HCT116 (cell line): Measurements from ENCODE around the gene HSPA12A. TPM values are rescaled to one million over a fixed set of nuclear protein-coding genes. Genes with fewer than 3 reads are reported as not detected.

ENCODE experiments used
- ATAC-seq: fragments of 200-7000 bp; cut with Tn5 transposase; 2 replicates; pipeline ENCODE4 v1.9.1; 2020; ENCODE audit warnings: mild to moderate bottlenecking, moderate library complexity
- BruUV-seq: library from RNA; stranded (reverse); fragments of 400-500 nt; replicated peaks from 2 replicates; lab custom pipeline; 2021; lab: Mats Ljungman, UMichigan
- CTCF ChIA-PET: fragments of 300-600 bp; sonication (Branson Sonifier 250); formaldehyde crosslinking; loops from one replicate; lab custom pipeline; 2021; ENCODE audit warnings: antibody characterized with exemption; lab: Charles Lee
- POLR2A ChIA-PET: fragments of 300-600, 350-600 bp; sonication (Branson Sonifier 250); formaldehyde crosslinking; loops from one replicate; lab custom pipeline; 2021; ENCODE audit warnings: antibody characterized with exemption; lab: Charles Lee
- RAD21 ChIA-PET, 2 experiments: fragments of 300-600 bp; sonication (Branson Sonifier 250); formaldehyde crosslinking; loops; one replicate each; lab custom pipeline; 2023; ENCODE audit warnings: low total read pairs in 2 of 2; ENCODE audit not compliant: uncharacterized antibody in 2 of 2, unreplicated experiment in 2 of 2, low non-redundant PET in 1 of 2; lab: Charles Lee
- DNase-seq: peaks from one replicate; pipeline ENCODE4 v3.0.0-alpha.2; 2010; ENCODE audit warnings: low read depth, low spot score
- H2AFZ ChIP-seq: fragments of 200-600 bp; shearing (Covaris generic), sonication (generic); 2 replicates; pipeline ENCODE4 v1.6.1; 2017; ENCODE audit warnings: low read depth, mixed run types, mixed read lengths, antibody characterized with exemption, low read length; ENCODE audit not compliant: poor library complexity, severe bottlenecking
- H3K27ac ChIP-seq: 2 replicates; pipeline ENCODE4 v1.5.1; 2012; ENCODE audit warnings: low read depth, low read length
- H3K27me3 ChIP-seq: fragments of 200-600 bp; sonication (generic); 2 replicates; pipeline ENCODE4 v1.6.1; 2016; ENCODE audit warnings: mixed run types, low read length, mixed read lengths; ENCODE audit not compliant: insufficient read depth
- H3K36me3 ChIP-seq, 2 experiments: fragments of 200-500 bp in 1 of 2; fragments of 200-600 bp in 1 of 2; sonication (Bioruptor generic) in 1 of 2; sonication (generic) in 1 of 2; 2 replicates each; pipeline versions ENCODE4 v1.5.1 to v1.6.1; 2014 to 2016; ENCODE audit warnings: low read length in 2 of 2, inconsistent platforms in 1 of 2, mixed read lengths in 1 of 2, mixed run types in 1 of 2; ENCODE audit not compliant: insufficient read depth in 2 of 2, control insufficient read depth in 1 of 2
- H3K4me1 ChIP-seq, 2 experiments: fragments of 200-600 bp in 1 of 2; sonication (generic) in 1 of 2; 2 replicates each; pipeline versions ENCODE4 v1.5.1 to v1.6.1; 2012 to 2017; ENCODE audit warnings: low read length in 2 of 2, inconsistent platforms in 1 of 2, mild to moderate bottlenecking in 1 of 2, mixed read lengths in 1 of 2, mixed run types in 1 of 2, moderate library complexity in 1 of 2; ENCODE audit not compliant: insufficient read depth in 2 of 2, control insufficient read depth in 1 of 2
- H3K4me2 ChIP-seq: fragments of 200-600 bp; sonication (generic); 2 replicates; pipeline ENCODE4 v1.6.1; 2017; ENCODE audit warnings: mixed run types, low read length, mixed read lengths
- H3K4me3 ChIP-seq, 2 experiments: fragments of 200-600 bp in 1 of 2; sonication (generic) in 1 of 2; replicated peaks in 1 of 2; 2 replicates each; pipeline ENCODE4 v1.5.1; 2011 to 2016; ENCODE audit warnings: low read length in 2 of 2, control low read depth in 1 of 2, low read depth in 1 of 2, mild to moderate bottlenecking in 1 of 2, mixed read lengths in 1 of 2, mixed run types in 1 of 2
- H3K79me2 ChIP-seq: fragments of 200-600 bp; sonication (generic); 2 replicates; pipeline ENCODE4 v1.6.1; 2017; ENCODE audit warnings: mild to moderate bottlenecking, mixed run types, low read length, moderate library complexity, mixed read lengths; ENCODE audit not compliant: insufficient read depth
- H3K9ac ChIP-seq: fragments of 200-600 bp; sonication (generic); 2 replicates; pipeline ENCODE4 v1.6.1; 2016; ENCODE audit warnings: low read length, mixed read lengths
- H3K9me2 ChIP-seq: fragments of 200-600 bp; sonication (generic), shearing (Covaris generic); 2 replicates; pipeline ENCODE4 v1.6.1; 2017; ENCODE audit warnings: mixed run types, mild to moderate bottlenecking, moderate library complexity; ENCODE audit not compliant: insufficient read depth
- H3K9me3 ChIP-seq, 2 experiments: fragments of 200-500 bp in 1 of 2; fragments of 200-600 bp in 1 of 2; sonication (Bioruptor generic) in 1 of 2; sonication (generic) in 1 of 2; 2 replicates each; pipeline ENCODE4 v1.6.1; 2014 to 2017; ENCODE audit warnings: low read length in 2 of 2, mixed read lengths in 2 of 2, inconsistent platforms in 1 of 2, low read depth in 1 of 2, mild to moderate bottlenecking in 1 of 2, mixed run types in 1 of 2, moderate library complexity in 1 of 2; ENCODE audit not compliant: control insufficient read depth in 1 of 2, insufficient read depth in 1 of 2
- H4K20me1 ChIP-seq: fragments of 200-600 bp; sonication (generic), shearing (Covaris generic); 2 replicates; pipeline ENCODE4 v1.6.1; 2017; ENCODE audit warnings: mixed run types, mild to moderate bottlenecking, moderate library complexity; ENCODE audit not compliant: insufficient read depth
- CBX3 ChIP-seq: IDR thresholded peaks from 2 replicates; pipeline ENCODE4 v1.6.1; 2012; ENCODE audit warnings: low read depth
- CEBPB ChIP-seq: IDR thresholded peaks from 2 replicates; pipeline ENCODE4 v1.6.1; 2012; ENCODE audit warnings: low read depth
- FOSL1 ChIP-seq: IDR thresholded peaks from 2 replicates; pipeline ENCODE4 v1.6.1; 2012; ENCODE audit warnings: low read depth
- SRF ChIP-seq: IDR thresholded peaks from 2 replicates; pipeline ENCODE4 v1.6.1; 2012; ENCODE audit warnings: low read depth
- ZNF274 ChIP-seq: fragments of 200-500 bp; sonication (Bioruptor generic); IDR thresholded peaks from 2 replicates; pipeline ENCODE4 v1.6.1; 2014; ENCODE audit warnings: mild to moderate bottlenecking, low read depth, low read length, inconsistent platforms
- intact Hi-C: fragments of 100-400 bp; cut with micrococcal nuclease; formaldehyde crosslinking; loops from 2 replicates; pipeline ENCODE4 v1.10.0; 2022
- total RNA-seq: library from RNA; stranded (reverse); gene quantifications from one replicate; pipeline ENCODE4 v1.2.1, GENCODE V29; 2021; ENCODE audit not compliant: unreplicated experiment
- TF ChIP-seq, protein P1 (sequence below): IDR thresholded peaks from 2 replicates; pipeline ENCODE4 v1.6.1; 2012
- TF ChIP-seq, protein P2 (sequence below): IDR thresholded peaks from 2 replicates; pipeline ENCODE4 v1.6.1; 2012; ENCODE audit warnings: low read depth
- TF ChIP-seq, protein P3 (sequence below): IDR thresholded peaks from 2 replicates; pipeline ENCODE4 v1.6.1; 2012

HSPA12A gene
- total RNA-seq, 1 experiment from 2014 or later = 19.8 TPM

DNA sequence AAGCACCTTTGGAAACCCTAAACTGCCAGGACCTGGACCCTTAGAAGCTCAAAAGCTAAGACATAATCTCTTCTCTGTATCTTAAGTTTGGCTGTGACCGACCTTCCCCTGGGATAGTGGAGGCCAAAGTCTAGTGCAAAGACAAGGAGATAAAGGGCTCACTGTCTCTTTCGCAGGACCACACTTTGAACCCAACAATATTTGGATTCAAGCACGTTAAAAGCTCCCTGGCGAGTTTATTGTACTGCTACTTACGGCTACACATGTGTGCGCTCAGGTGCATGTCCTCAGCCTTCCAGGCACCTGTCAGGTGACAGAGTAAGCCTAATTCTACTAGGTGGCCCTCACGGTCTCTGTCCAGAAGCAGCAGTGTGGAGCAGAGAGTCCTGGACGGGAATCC, 65.7 kb downstream of the HSPA12A start:
- no peaks in the 10 kb centered on the region for H4K20me1 ChIP-seq
- TF ChIP-seq FOSL1 (no peak), SRF (no peak), CBX3 (no peak), ZNF274 (no peak), CEBPB (no peak)
- TF ChIP-seq, protein P1, sequence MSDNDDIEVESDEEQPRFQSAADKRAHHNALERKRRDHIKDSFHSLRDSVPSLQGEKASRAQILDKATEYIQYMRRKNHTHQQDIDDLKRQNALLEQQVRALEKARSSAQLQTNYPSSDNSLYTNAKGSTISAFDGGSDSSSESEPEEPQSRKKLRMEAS = no peak
- TF ChIP-seq, protein P2, sequence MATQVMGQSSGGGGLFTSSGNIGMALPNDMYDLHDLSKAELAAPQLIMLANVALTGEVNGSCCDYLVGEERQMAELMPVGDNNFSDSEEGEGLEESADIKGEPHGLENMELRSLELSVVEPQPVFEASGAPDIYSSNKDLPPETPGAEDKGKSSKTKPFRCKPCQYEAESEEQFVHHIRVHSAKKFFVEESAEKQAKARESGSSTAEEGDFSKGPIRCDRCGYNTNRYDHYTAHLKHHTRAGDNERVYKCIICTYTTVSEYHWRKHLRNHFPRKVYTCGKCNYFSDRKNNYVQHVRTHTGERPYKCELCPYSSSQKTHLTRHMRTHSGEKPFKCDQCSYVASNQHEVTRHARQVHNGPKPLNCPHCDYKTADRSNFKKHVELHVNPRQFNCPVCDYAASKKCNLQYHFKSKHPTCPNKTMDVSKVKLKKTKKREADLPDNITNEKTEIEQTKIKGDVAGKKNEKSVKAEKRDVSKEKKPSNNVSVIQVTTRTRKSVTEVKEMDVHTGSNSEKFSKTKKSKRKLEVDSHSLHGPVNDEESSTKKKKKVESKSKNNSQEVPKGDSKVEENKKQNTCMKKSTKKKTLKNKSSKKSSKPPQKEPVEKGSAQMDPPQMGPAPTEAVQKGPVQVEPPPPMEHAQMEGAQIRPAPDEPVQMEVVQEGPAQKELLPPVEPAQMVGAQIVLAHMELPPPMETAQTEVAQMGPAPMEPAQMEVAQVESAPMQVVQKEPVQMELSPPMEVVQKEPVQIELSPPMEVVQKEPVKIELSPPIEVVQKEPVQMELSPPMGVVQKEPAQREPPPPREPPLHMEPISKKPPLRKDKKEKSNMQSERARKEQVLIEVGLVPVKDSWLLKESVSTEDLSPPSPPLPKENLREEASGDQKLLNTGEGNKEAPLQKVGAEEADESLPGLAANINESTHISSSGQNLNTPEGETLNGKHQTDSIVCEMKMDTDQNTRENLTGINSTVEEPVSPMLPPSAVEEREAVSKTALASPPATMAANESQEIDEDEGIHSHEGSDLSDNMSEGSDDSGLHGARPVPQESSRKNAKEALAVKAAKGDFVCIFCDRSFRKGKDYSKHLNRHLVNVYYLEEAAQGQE = no peak
- TF ChIP-seq, protein P3, sequence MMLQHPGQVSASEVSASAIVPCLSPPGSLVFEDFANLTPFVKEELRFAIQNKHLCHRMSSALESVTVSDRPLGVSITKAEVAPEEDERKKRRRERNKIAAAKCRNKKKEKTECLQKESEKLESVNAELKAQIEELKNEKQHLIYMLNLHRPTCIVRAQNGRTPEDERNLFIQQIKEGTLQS = no peak
- no peaks in the 10 kb centered on the region for H3K36me3 ChIP-seq
- BruUV-seq = no TSS peak
- H3K9ac ChIP-seq = no peak overlapping the region
- H3K9me3 ChIP-seq = no peaks in the 10 kb centered on the region
- H3K4me2 ChIP-seq = no peak overlapping the region
- intact Hi-C loops = no loop called here
- H3K4me3 ChIP-seq = no peak overlapping the region
- H3K27me3 ChIP-seq = no peaks in the 10 kb centered on the region
- RAD21 ChIA-PET = no interaction called here
- 0 out of 4 replicates have a peak, but pooled peaks cover 0 to 2% of the 10 kb centered on the region in 2 experiments for H3K4me1 ChIP-seq
- CTCF ChIA-PET = no interaction called here
- H3K9me2 ChIP-seq = no peaks in the 10 kb centered on the region
- ATAC-seq (no peak), DNase-seq (no peak)
- no peak overlapping the region for H2AFZ ChIP-seq
- no peak overlapping the region for H3K27ac ChIP-seq
- POLR2A ChIA-PET = no interaction called here
- H3K79me2 ChIP-seq = no peaks in the 10 kb centered on the region
